Measurements from ENCODE around the gene TIA1.
"Not testable (repeated sequence)": the region's sequence is repeated elsewhere in the genome, so short reads cannot be mapped to it uniquely, and the experiment has no call there.

The TIA1 gene

DNA sequence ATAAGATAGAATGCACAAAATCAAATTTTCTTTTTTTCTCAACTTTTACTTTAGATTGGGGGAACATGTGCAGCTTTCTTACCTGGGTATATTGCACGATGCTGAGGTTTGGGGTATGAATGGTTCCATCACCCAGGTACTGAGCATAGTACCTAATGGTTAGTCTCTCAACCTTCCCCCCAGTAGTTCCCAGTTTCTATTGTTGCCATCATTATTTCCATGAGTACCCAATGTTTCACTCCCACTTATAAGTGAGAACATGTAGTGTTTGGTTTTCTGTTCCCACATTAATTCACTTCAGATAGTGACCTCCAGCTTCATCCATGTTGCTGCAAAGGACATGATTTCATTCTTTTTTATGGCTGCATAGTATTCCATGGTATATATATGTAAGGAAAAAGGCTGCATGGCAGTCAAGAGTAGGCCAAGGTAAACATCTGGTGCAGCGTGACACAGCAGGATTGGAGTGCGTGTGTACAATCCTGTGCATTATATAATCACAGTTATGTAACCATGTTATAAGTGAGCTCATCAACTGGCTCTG is 47.1 kb downstream of the TIA1 start:
- Mint-ChIP-seq H3K27ac (no peak overlapping the region), H3K4me3 (no peak overlapping the region), H3K4me1 (no peaks in the 10 kb centered on the region), H3K36me3 (peaks cover 4% of the 10 kb centered on the region), H3K9me3 (no peaks in the 10 kb centered on the region)
- ATAC-seq (no peak), DNase-seq (ENCODE audit: low spot score in 2 of 2) (peak in 1 of 2 donors; percentile 1)

DNA sequence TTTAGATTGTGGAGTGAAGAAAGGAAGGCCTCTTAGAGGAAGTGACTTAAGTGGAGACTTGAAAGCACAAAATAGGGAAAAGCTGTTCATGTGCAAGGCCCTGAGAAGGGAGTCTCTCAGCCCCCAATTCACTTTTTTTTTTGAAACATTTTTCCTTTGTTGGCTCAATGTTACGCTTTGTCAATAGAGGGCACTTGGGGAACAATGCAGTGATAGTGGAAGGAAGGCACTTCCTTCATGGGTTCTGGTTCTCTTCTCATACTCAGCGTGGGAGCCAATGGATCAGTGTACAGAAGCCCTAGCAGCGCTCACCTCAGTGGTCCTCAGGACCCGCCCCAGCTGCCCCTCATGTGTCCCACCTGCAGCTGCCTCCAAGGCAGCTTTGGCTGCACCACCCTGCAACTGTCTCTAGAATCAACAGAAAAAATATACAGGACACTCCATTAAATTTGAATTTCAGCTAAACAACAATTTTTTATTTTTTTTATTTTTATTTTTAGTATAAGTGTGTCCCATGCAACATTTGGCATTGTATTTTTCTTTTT is 49.0 kb downstream of the TIA1 start:
- no peak for ATAC-seq
- no peak for DNase-seq (ENCODE audit: low spot score in 2 of 2)
- H3K27ac Mint-ChIP-seq: no peak overlapping the region
- H3K4me1 Mint-ChIP-seq: no peaks in the 10 kb centered on the region
- peaks cover under 1% of the 10 kb centered on the region for H3K36me3 Mint-ChIP-seq
- H3K9me3 Mint-ChIP-seq: no peaks in the 10 kb centered on the region
- no peak overlapping the region for H3K4me3 Mint-ChIP-seq

DNA sequence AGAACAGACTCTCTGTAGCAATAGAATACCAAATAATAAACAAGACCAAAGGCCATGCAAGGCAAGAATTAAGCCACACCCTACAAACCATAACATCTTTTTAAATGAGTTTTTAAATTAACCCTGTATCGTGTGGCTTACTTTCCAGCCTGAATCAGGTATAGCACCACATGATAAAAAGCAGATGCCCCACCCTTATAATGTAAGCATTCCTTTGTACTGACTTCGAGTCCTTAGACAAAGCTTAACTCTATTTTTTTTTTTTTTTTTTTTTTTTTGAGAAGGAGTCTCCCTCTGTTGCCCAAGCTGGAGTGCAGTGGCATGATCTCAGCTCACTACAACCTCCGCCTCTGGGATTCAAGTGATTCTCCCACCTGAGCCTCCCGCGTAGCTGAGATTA is 55.9 kb downstream of the TIA1 start:
- Mint-ChIP-seq H3K4me3 (no peak overlapping the region), H3K4me1 (peaks cover 18% of the 10 kb centered on the region), H3K9me3 (no peaks in the 10 kb centered on the region), H3K27ac (no peak overlapping the region), H3K36me3 (peaks cover 24% of the 10 kb centered on the region)
- DNase-seq (ENCODE audit: low spot score in 2 of 2) (no peak), ATAC-seq (no peak)

DNA sequence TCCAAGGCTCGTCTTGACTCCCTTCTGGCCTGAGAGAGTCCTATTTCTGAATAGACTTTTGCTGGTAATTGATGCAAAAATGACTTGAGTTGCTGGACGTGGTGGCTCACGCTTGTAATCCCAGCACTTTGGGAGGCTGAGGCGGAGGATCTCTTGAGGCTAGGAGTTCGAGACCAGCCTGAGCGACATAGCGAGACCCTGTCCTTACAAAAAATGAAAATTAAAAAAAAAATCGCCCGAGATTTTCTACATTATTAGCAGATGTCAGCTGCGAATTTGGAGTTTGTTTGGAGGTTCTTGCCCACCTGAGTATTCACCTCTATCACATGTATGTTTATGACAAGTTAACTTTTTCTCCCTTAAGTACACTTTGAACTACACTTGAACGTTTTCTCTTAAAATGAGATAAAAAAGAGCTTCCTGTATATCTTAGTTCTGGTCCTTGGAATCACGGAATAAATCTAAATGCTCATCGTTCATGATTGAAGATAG is 57.1 kb downstream of the TIA1 start:
- DNase-seq (ENCODE audit: low spot score in 2 of 2) (no peak), ATAC-seq (no peak)
- Mint-ChIP-seq H3K4me1 (peaks cover 18% of the 10 kb centered on the region), H3K36me3 (peaks cover 24% of the 10 kb centered on the region), H3K27ac (peak overlapping the region; percentile 99), H3K9me3 (no peaks in the 10 kb centered on the region), H3K4me3 (peak overlapping the region; percentile 83)

DNA sequence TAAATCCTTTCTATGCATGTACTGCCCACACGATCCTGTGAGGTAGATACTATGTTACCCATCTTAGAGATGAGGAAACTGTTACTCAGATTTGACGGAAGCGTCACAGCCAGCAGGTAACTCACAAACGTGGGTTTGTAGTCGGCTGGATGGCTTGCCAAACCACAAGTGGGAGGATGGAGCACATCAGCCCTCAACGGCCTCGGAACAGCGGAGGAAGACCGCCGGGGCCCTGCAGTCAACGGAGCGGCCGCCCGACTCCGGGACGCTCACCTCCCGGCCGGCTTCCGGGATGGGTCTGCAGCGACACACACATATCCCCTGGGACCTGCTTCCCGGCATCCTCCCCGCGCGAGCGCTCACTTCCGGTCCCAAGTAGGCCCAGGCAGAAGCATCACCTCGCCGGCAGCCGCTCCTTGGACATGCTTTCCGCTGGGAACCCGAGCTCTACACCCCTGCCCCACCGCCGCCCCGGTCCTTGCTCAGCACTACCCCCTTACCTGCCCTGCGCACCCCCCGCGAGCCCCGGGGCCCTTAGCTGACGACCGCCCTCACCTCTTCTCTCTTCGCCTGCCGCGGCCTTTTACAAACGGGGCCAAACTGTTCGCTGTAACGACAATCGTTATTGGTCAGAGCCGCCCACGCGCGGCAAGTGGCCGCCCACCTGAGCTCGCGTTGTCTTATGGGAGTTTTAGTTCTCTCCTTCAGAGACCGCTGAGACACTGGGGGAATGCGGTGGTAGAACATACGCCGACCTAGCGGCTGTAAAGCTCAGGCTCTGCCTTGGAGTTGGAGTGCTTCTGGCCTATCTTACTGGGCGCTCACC is 57.8 kb downstream of the TIA1 start, which contains the start of gene C2orf42:
Gene C2orf42, minus strand, starts transcription at position 602 of the 826 bp plus-strand sequence. CDS start 9,034 bp downstream, outside the sequence.
- Mint-ChIP-seq H3K9me3 (no peaks in the 10 kb centered on the region), H3K4me3 (peak within 1 kb of the TSS; percentile 83), H3K4me1 (peaks cover 18% of the 10 kb centered on the region), H3K27ac (peak within 1 kb of the TSS; percentile 99), H3K36me3 (peaks cover 24% of the 10 kb centered on the region)
- peak; percentile 89 for ATAC-seq
- peak; percentile 94 to 98 for DNase-seq (ENCODE audit: low spot score in 2 of 2)

DNA sequence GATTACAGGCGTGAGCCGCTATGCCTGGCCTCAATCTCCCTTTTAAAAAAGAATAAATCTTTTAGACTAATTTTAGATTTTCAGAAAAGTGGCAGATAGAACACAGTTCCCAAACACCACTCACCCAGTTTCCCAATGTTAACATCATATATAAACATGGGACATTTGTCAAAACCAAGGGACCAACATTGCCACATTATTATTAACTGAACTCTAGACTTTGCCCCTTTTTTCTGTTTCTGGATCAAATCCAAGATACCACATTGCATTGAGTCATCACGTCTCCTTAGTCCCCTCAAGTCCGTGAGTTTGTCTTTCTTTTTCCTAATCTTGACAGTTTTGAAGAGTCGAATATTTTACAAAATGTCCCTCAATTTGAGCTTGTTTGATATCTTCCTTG is 60.0 kb downstream of the TIA1 start:
- DNase-seq (ENCODE audit: low spot score in 2 of 2): no peak
- no peak for ATAC-seq
- H3K27ac Mint-ChIP-seq: peak overlapping the region; percentile 99

DNA sequence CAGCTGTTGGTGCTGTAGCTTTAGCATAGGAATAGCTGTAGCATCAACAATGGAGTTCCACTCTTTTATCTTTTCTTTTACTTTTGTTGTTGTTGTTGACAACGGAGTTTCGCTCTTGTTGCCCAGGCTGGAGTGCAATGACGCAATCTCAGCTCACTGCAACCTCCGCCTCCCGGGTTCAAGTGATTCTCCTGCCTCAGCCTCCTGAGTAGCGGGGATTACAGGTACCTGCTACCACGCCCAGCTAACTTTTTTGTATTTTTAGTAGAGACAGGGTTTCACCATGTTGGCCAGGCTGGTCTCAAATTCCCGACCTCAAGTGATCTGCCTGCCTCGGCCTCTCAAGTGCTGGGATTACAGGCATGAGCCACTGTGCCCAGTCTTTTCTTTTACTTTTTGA is 61.3 kb downstream of the TIA1 start:
- H3K27ac Mint-ChIP-seq; H3K9me3 Mint-ChIP-seq; DNase-seq (ENCODE audit: low spot score in 2 of 2); H3K4me3 Mint-ChIP-seq; ATAC-seq: not testable (repeated sequence)
- Mint-ChIP-seq H3K4me1 (peaks cover 18% of the 10 kb centered on the region), H3K36me3 (peaks cover 31% of the 10 kb centered on the region)

More for the DNA sequence above, 60.0 kb downstream of the TIA1 start:
- peaks cover 18% of the 10 kb centered on the region for H3K4me1 Mint-ChIP-seq
- peak overlapping the region; percentile 83 for H3K4me3 Mint-ChIP-seq
- H3K9me3 Mint-ChIP-seq: no peaks in the 10 kb centered on the region
- H3K36me3 Mint-ChIP-seq: peaks cover 24% of the 10 kb centered on the region

DNA sequence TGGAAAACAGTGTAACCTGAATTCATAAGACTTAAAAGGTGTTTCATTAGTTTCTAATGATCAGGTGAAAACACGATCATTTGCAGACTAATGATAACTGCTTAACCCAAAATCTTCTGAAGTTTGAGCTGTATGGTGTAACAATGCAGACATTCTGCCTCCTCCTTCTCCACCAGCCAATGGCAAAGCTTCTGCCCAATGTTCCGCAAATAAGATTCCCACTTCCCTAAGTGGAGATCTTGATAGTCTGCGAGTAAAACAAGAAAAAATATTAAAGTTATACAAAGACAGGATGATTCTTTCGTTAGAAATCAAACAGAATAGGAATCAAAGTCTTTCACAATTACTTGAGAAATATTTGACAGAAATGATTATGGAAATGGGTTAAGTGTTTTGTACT is 65.7 kb downstream of the TIA1 start:
- DNase-seq (ENCODE audit: low spot score in 2 of 2) (no peak), ATAC-seq (no peak)
- H3K9me3 Mint-ChIP-seq: no peaks in the 10 kb centered on the region
- H3K4me3 Mint-ChIP-seq: no peak overlapping the region
- H3K4me1 Mint-ChIP-seq: no peaks in the 10 kb centered on the region
- no peak overlapping the region for H3K27ac Mint-ChIP-seq
- peaks cover 51% of the 10 kb centered on the region for H3K36me3 Mint-ChIP-seq

- no peaks in the 10 kb centered on the region for H3K9me3 Mint-ChIP-seq
Measured at GRCh38 chr2:70181363-70181956, 67.0 kb downstream of the TIA1 start.

GRCh38 chr2:70173520-70173919 is 74.9 kb downstream of the TIA1 start:
- Mint-ChIP-seq H3K9me3 (no peaks in the 10 kb centered on the region), H3K36me3 (peaks cover 100% of the 10 kb centered on the region), H3K4me3 (no peak overlapping the region), H3K27ac (no peak overlapping the region), H3K4me1 (no peaks in the 10 kb centered on the region)
- DNase-seq (ENCODE audit: low spot score in 2 of 2) (no peak), ATAC-seq (no peak)

More at GRCh38 chr2:70181363-70181956, 67.0 kb downstream of the TIA1 start:
- no peak overlapping the region for H3K4me3 Mint-ChIP-seq
- ATAC-seq (no peak), DNase-seq (ENCODE audit: low spot score in 2 of 2) (no peak)
- H3K27ac Mint-ChIP-seq: no peak overlapping the region
- H3K36me3 Mint-ChIP-seq: peaks cover 63% of the 10 kb centered on the region
- H3K4me1 Mint-ChIP-seq: no peaks in the 10 kb centered on the region

- ATAC-seq; DNase-seq (ENCODE audit: low spot score in 2 of 2); H3K9me3 Mint-ChIP-seq; H3K27ac Mint-ChIP-seq; H3K4me1 Mint-ChIP-seq; H3K4me3 Mint-ChIP-seq: not testable (repeated sequence)
- H3K36me3 Mint-ChIP-seq: peaks cover 97% of the 10 kb centered on the region
Measured at GRCh38 chr2:70169654-70170245, 78.7 kb downstream of the TIA1 start.

GRCh38 chr2:70161069-70161534 is 87.3 kb downstream of the TIA1 start:
- DNase-seq (ENCODE audit: low spot score in 2 of 2) (no peak), ATAC-seq (no peak)
- H3K27ac Mint-ChIP-seq: peak overlapping the region; percentile 71
- H3K4me3 Mint-ChIP-seq: no peak overlapping the region
- H3K36me3 Mint-ChIP-seq: peaks cover 96% of the 10 kb centered on the region
- no peaks in the 10 kb centered on the region for H3K9me3 Mint-ChIP-seq
- no peaks in the 10 kb centered on the region for H3K4me1 Mint-ChIP-seq

DNA sequence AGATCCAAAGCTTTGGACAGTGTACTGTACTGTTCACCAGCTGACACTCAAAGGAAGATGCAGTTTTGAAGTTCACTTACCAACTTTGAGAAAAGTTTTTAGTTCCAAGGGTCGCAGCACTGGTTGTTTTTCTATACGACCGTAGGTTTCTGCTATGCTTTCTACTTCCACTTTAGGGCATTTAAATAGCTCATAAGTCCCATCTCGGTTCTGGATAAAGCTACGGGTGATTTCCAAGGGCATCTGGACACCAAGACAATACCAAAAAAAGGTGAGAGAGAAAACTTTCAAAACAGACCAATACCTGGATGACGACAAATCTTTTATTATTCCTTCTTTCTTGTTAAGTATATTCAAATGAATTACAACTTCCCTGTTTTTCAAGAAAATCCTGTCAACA is 87.9 kb downstream of the TIA1 start:
- no peaks in the 10 kb centered on the region for H3K9me3 Mint-ChIP-seq
- no peaks in the 10 kb centered on the region for H3K4me1 Mint-ChIP-seq
- DNase-seq (ENCODE audit: low spot score in 2 of 2): no peak
- no peak overlapping the region for H3K4me3 Mint-ChIP-seq
- ATAC-seq: no peak
- H3K36me3 Mint-ChIP-seq: peaks cover 96% of the 10 kb centered on the region
- peak overlapping the region; percentile 71 for H3K27ac Mint-ChIP-seq

Data from stimulated activated effector memory CD8-positive, alpha-beta T cell treated with anti-CD3 and anti-CD28 coated beads, Interleukin-12 subunit alpha, Interleukin-12 subunit beta, amount 100 ng/mL, for 72 hours (primary cell).